ENCODE results near the gene PELI1. TPM values are rescaled to one million over a fixed set of nuclear protein-coding genes. Genes with fewer than 3 reads are reported as not detected.

PELI1 gene
- total and polyA plus RNA-seq, 2 of the 8 experiments (the other 6 are each of a cell fraction or from before 2014, with no cell fraction given) = 21.8 to 57.1 TPM

- no peak for TF ChIP-seq CHD7 (IDR thresholded peaks at IDR 0.05; ENCODE audit: insufficient replicate concordance, low read length)
- TF ChIP-seq GABPA (IDR thresholded peaks at IDR 0.05; ENCODE audit: borderline replicate concordance, insufficient read depth, low read length) = no peak
- TF ChIP-seq BRCA1 (IDR thresholded peaks at IDR 0.05; ENCODE audit: low read depth, low read length) = no peak
- no peak for TF ChIP-seq E2F6 (IDR thresholded peaks at IDR 0.05)
- no peak for TF ChIP-seq RAD21 (IDR thresholded peaks at IDR 0.05 in 1 of 2, conservative IDR thresholded peaks at IDR 0.05 in 1 of 2; ENCODE audit: low read depth in 2 of 2, low read length in 2 of 2)
- no peak for TF ChIP-seq POU5F1 (IDR thresholded peaks at IDR 0.05; ENCODE audit: low read depth, low read length)
- no peak for TF ChIP-seq HDAC6 (IDR thresholded peaks at IDR 0.05; ENCODE audit: low read depth, low read length)
- no peak for TF ChIP-seq TCF12 (IDR thresholded peaks at IDR 0.05; ENCODE audit: low read depth, low read length)
- TF ChIP-seq RFX5 (IDR thresholded peaks at IDR 0.05; ENCODE audit: borderline replicate concordance, low read depth, low read length) = no peak
- no peak for TF ChIP-seq SP1 (IDR thresholded peaks at IDR 0.05; ENCODE audit: low read depth, low read length)
- no peak for TF ChIP-seq EP300 (IDR thresholded peaks at IDR 0.05; ENCODE audit: borderline replicate concordance in 1 of 2, low read depth in 2 of 2, low read length in 2 of 2)
These were observed 21.5 kb upstream of the PELI1 start (continued) for GRCh38 chr2:64165706-64166105.
